Mesothelial cell of epicardium (in vitro differentiated cells): ENCODE data around the gene FTO. TPM values are rescaled to one million over a fixed set of nuclear protein-coding genes. Genes with fewer than 3 reads are reported as not detected.

ENCODE experiments used
- DNase-seq, 2 experiments: peaks; one replicate each; pipeline ENCODE4 v3.0.0; 2021; ENCODE audit warnings: low spot score in 2 of 2; ENCODE audit not compliant: unreplicated experiment in 2 of 2
- H3K27ac Mint-ChIP-seq: 2 replicates; pipeline ENCODE4 v1.8.0; 2021; ENCODE audit warnings: mixed read lengths
- H3K27me3 Mint-ChIP-seq: 2 replicates; pipeline ENCODE4 v1.8.0; 2021; ENCODE audit warnings: low read depth, mixed read lengths
- H3K36me3 Mint-ChIP-seq: 2 replicates; pipeline ENCODE4 v1.8.0; 2021; ENCODE audit warnings: mixed read lengths
- H3K4me1 Mint-ChIP-seq: 2 replicates; pipeline ENCODE4 v1.8.0; 2021; ENCODE audit warnings: mixed read lengths
- H3K4me3 Mint-ChIP-seq: 2 replicates; pipeline ENCODE4 v1.8.0; 2021; ENCODE audit warnings: mild to moderate bottlenecking, moderate library complexity, mixed read lengths
- H3K9me3 Mint-ChIP-seq: 2 replicates; pipeline ENCODE4 v1.8.0; 2021; ENCODE audit warnings: mixed read lengths
- CTCF ChIP-seq: fragments of 200-600 bp; sonication (generic); IDR thresholded peaks from one replicate; pipeline ENCODE4 v1.5.0; 2021; ENCODE audit warnings: antibody characterized with exemption; ENCODE audit not compliant: unreplicated experiment
- total RNA-seq: library from RNA; stranded (reverse); gene quantifications from 3 replicates; pipeline ENCODE4 v1.2.1, GENCODE V29; 2021

Gene FTO
- total RNA-seq, 1 donor from 2014 or later, result 103 TPM

- Mint-ChIP-seq H3K36me3 (peaks cover 12% of the 10 kb centered on the region), H3K4me1 (peaks cover 6% of the 10 kb centered on the region), H3K9me3 (no peaks in the 10 kb centered on the region), H3K4me3 (no peak overlapping the region), H3K27me3 (no peaks in the 10 kb centered on the region), H3K27ac (no peak overlapping the region)
- no peak for DNase-seq
- TF ChIP-seq CTCF, result no peak
Measured at GRCh38 chr16:54107583-54108202, 403.7 kb downstream of the FTO start.

- Mint-ChIP-seq H3K4me1 (peaks cover 8% of the 10 kb centered on the region), H3K36me3 (peaks cover 28% of the 10 kb centered on the region), H3K27me3 (no peaks in the 10 kb centered on the region), H3K27ac (no peak overlapping the region), H3K9me3 (no peaks in the 10 kb centered on the region), H3K4me3 (no peak overlapping the region)
- DNase-seq, result no peak
- no peak for TF ChIP-seq CTCF
Measured at GRCh38 chr16:54110016-54110981, 406.3 kb downstream of the FTO start.

GRCh38 chr16:54112451-54113206, 408.7 kb downstream of the FTO start:
- Mint-ChIP-seq H3K9me3 (no peaks in the 10 kb centered on the region), H3K36me3 (peaks cover 28% of the 10 kb centered on the region), H3K27me3 (no peaks in the 10 kb centered on the region), H3K4me3 (no peak overlapping the region), H3K4me1 (peaks cover 32% of the 10 kb centered on the region), H3K27ac (no peak overlapping the region)
- no peak for DNase-seq
- no peak for TF ChIP-seq CTCF

- no peaks in the 10 kb centered on the region for H3K9me3 Mint-ChIP-seq
- H3K4me3 Mint-ChIP-seq, result no peak overlapping the region
- H3K36me3 Mint-ChIP-seq, result peaks cover 28% of the 10 kb centered on the region
Measured at GRCh38 chr16:54115558-54115957, 411.6 kb downstream of the FTO start.

More at GRCh38 chr16:54115558-54115957, 411.6 kb downstream of the FTO start:
- Mint-ChIP-seq H3K4me1 (peaks cover 42% of the 10 kb centered on the region), H3K27ac (no peak overlapping the region), H3K27me3 (no peaks in the 10 kb centered on the region)
- no peak for DNase-seq
- no peak for TF ChIP-seq CTCF
